ENCODE data around the gene CARS1.

DNA sequence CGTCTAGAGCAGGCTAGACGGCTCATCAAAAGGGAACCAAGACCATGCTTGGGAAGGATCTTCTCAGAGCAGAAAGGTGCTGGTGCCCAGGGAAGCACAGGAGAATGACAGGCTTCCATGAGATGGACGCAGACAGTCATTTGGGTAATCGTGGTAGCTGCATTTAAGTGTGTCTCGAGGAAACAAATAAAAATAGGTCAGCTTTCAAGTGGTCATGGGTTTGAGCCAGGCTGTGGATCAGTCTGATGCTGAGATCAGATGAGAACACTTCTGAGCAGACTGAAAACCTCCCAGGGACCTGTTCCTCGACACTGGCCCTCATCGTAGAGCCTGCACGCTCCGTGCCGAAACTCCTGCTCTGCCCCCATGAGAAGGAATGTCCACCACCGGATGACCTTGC is 4.7 kb downstream of the CARS1 start:
- TF ChIP-seq EZH2phosphoT487 (IDR thresholded peaks at IDR 0.05; ENCODE audit: low read length) (no peak), CTCF (IDR thresholded peaks at IDR 0.05; ENCODE audit: low read length) (no peak), EZH2 (optimal IDR thresholded peaks at IDR 0.05; ENCODE audit: low read depth, low read length) (no peak)
